GM10266 (cell line): ENCODE results near the gene MCTP1.

Source experiments
- DNase-seq: peaks from one replicate; pipeline ENCODE4 v3.0.0; 2012; ENCODE audit errors: extremely low spot score
- TF ChIP-seq, protein P1 (sequence below): IDR thresholded peaks from 2 replicates; pipeline ENCODE4 v1.5.1; 2012; ENCODE audit warnings: mild to moderate bottlenecking, low read depth; ENCODE audit not compliant: control insufficient read depth, insufficient read depth; ENCODE audit errors: missing control alignments

MCTP1 gene

DNA sequence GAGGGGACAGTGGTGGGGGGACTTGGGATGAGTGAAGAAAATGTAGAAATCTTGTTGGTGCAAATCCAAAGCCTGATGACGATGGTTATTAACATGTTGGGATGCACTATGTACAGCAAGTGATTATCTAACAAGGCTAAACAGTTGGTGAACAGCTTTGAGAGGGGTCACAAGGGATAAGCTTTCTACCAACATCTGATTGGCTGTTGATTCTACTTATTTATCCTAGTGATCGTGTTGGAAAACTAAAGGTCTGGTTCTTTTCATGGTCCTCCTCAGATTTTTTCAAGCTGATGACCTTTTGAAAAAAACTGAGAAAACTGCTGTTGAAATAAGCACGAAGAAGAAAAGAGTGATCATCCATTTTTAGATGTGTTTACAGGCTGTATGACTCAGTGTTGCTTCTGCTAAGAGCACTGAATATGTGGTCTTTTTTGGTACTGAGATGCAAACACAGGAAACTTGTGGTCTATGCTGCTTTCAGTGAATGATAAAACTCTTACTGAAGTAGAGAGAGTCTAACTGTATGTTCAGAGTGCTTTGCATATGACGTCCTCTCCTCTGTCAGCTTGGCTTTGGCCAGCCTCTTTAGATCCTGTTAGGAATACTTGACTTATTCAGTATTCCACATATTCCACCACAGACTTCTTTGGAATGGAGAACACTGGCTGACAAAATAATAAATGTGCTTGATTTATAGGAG, 491.6 kb downstream of the MCTP1 start:
- DNase-seq = peak; percentile 81
- TF ChIP-seq, protein P1, sequence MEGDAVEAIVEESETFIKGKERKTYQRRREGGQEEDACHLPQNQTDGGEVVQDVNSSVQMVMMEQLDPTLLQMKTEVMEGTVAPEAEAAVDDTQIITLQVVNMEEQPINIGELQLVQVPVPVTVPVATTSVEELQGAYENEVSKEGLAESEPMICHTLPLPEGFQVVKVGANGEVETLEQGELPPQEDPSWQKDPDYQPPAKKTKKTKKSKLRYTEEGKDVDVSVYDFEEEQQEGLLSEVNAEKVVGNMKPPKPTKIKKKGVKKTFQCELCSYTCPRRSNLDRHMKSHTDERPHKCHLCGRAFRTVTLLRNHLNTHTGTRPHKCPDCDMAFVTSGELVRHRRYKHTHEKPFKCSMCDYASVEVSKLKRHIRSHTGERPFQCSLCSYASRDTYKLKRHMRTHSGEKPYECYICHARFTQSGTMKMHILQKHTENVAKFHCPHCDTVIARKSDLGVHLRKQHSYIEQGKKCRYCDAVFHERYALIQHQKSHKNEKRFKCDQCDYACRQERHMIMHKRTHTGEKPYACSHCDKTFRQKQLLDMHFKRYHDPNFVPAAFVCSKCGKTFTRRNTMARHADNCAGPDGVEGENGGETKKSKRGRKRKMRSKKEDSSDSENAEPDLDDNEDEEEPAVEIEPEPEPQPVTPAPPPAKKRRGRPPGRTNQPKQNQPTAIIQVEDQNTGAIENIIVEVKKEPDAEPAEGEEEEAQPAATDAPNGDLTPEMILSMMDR = no peak

DNA sequence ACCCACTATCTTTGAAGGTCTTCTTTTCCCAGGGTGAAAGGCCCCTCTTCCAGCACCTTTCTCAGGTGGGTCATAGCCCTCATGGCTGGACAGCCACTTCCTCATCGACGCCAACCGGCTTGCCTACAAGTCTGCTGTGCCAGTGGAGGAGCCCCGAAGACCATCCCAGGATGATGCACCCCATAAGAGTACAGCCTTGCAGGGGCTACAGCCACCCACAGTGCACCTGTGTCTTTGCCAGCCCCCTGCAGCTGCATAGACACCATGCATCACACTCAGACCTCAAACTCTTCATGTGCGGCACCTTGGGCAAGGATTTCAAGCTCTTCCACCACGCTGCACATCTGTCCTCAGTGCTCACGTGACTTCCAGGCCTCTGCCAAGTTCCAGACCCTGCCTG, 493.1 kb downstream of the MCTP1 start:
- DNase-seq = no peak

DNA sequence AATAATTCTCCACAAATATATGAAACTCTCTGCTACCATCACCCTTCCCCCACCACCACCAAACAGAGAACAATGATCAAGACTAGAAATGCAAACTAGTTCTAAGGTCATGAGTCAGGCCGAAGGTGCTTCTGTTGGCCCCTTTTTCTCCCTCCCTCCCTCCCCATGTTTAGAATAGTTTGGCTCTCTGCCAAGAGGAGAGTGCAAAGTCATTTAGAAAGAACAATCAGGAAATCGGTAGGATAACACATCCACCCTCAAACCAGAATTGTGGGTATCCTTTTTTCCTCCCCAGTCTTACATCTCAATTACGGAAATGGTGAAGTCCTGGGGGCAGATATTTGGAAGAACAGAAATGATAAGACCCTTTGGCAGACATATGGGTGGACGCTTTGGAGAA, 496.4 kb downstream of the MCTP1 start:
- TF ChIP-seq, protein P1 = no peak
- DNase-seq = no peak

More for the DNA sequence above, 493.1 kb downstream of the MCTP1 start:
- TF ChIP-seq, protein P1 = no peak

DNA sequence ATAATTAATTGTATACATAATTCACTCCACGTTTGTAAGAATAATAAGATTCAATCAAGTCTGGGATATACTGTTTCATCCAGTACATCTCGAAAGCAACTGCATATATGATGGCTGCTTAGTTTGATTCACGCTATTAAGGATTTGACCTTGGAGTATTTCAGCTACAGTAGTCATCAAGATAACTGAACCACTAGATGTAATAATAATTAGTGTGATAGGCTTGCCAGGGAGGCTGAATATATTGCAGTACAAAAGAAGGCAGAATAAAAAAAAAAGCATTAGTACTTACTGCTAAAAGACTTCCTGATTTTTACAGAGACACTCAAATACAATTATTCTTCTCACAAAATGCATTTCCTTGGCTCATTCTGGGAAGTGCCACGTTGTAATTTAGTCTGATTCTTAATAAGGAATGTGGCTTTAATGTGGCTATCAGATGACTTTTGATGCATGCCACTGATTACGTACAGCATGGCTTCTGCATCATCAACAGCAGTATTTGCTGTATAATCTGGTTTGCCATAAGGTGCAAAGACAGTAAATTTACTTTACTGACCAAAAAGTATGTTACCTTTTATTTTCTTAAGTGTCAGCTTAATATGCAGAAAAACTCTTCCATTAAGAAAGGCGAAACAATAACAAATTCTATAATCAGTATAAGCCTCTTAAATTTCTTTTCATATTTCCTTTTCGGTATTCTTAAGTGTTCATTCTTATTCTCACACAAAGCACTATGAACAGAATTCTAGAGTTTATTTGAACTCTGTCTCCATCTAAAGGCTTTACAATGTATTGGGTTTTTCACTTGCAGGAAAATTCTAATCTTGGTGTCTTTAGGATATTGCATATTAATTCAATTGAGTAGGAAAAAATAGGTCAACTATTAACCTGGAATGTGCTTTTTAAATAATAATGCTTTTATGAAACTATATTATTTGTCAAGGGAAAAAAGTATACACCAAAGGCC, 500.1 kb downstream of the MCTP1 start:
- DNase-seq = no peak
- TF ChIP-seq, protein P1 = peak; percentile 24

DNA sequence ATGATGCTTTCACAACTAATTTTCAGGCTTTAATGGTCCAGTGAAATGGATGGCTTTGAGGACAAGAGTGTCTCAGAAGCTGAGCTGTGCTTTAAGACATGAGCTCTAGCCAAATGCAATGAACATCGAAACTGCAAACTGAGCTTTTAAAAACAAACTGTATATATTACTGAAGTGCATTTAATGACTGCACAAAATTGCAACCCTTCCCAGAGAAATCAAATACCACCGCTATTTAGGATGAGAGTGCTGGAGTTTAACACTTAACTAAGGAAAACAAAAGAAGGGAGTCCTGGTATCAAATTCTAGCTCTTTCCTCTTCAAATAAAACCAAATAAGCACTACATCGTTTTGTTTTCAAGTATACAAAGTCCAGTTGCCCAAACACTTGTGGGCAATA, 502.5 kb downstream of the MCTP1 start:
- DNase-seq = no peak
- TF ChIP-seq, protein P1 = no peak

DNA sequence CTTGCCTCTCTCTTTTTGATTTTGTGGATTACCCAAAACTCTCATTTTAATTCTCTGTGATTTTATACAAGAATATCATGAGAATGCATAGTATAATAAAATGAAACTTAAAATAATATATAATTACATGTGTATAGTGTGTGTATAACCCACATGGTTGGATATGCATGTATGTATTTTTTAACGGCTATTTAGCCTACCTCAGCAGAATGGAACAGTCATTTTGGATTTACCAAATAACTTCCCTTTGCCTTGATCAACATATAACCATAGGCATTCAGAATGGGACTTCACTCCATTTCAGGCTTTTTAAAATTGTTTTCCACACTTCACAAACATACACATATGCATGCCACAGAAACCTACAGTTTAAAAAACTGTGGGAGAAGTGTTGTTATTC, 505.2 kb downstream of the MCTP1 start:
- TF ChIP-seq, protein P1 = no peak
- DNase-seq = no peak

DNA sequence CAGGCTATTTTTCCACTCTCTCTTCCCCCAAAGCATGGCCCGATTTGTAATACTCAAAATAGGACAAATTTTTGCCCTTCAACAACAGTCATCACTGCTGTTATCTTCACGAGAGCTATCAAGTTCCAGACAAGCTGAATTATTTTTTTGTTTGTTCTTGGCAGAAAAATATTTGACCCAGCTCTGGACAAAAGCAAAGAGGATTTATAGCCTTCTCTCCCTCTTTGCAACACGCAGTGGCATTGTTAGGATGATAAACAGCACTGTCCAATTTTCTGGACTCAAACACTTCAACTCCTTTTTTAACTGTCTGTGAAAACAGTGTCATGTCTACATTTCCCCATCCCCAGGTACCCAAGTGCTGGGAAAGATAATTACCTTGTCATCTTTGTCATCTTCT, 506.2 kb downstream of the MCTP1 start:
- DNase-seq = no peak
- TF ChIP-seq, protein P1 = no peak
